ENCODE results near the gene ITGAL.
A peak's percentile ranks its signal among the peaks of the same experiment; 100 is the strongest.

The ITGAL gene

GRCh38 chr16:30535106-30535776 is 62.7 kb downstream of the ITGAL start:
- no peak for TF ChIP-seq CTCF (IDR thresholded peaks at IDR 0.05)

GRCh38 chr16:30535777-30536190 is 63.2 kb downstream of the ITGAL start:
- peak; percentile 54 for TF ChIP-seq CTCF (IDR thresholded peaks at IDR 0.05)

GRCh38 chr16:30539000-30539964 is 66.7 kb downstream of the ITGAL start:
- TF ChIP-seq CTCF (IDR thresholded peaks at IDR 0.05), result no peak

- no peak for TF ChIP-seq CTCF (IDR thresholded peaks at IDR 0.05)
These were observed 69.2 kb downstream of the ITGAL start for GRCh38 chr16:30541502-30542329.

GRCh38 chr16:30543067-30543466 is 70.5 kb downstream of the ITGAL start:
- TF ChIP-seq CTCF (IDR thresholded peaks at IDR 0.05), result no peak

GRCh38 chr16:30546115-30546514 is 73.6 kb downstream of the ITGAL start:
- TF ChIP-seq CTCF (IDR thresholded peaks at IDR 0.05), result no peak

All from LNCAP (cell line).